GM12892 (cell line): ENCODE measurements around the gene TET2.

Experiments
- DNase-seq: peaks from one replicate; pipeline ENCODE4 v3.0.0; 2011; ENCODE audit not compliant: insufficient read length
- FAIRE-seq: peaks from 2 replicates; lab custom pipeline; 2011; peaks lifted over from hg19 to GRCh38; lab: Jason Lieb, UNC
- POLR2A ChIP-seq: IDR thresholded peaks from 2 replicates; pipeline ENCODE4 v1.6.1; 2011; ENCODE audit warnings: low read depth, low read length, control low read depth
- POLR2AphosphoS5 ChIP-seq: IDR thresholded peaks from 2 replicates; pipeline ENCODE4 v1.6.1; 2011; ENCODE audit warnings: low read depth, low read length, control low read depth
- TAF1 ChIP-seq: IDR thresholded peaks from 2 replicates; pipeline ENCODE4 v1.6.1; 2011; ENCODE audit warnings: low read depth, mild to moderate bottlenecking, control low read depth, low read length, borderline replicate concordance

Gene TET2

GRCh38 chr4:105215609-105216313, 69.1 kb downstream of the TET2 start:
- TF ChIP-seq POLR2AphosphoS5: no peak
- TF ChIP-seq POLR2A: no peak
- TF ChIP-seq TAF1: no peak
- DNase-seq (no peak), FAIRE-seq (peak; percentile 84)

DNA sequence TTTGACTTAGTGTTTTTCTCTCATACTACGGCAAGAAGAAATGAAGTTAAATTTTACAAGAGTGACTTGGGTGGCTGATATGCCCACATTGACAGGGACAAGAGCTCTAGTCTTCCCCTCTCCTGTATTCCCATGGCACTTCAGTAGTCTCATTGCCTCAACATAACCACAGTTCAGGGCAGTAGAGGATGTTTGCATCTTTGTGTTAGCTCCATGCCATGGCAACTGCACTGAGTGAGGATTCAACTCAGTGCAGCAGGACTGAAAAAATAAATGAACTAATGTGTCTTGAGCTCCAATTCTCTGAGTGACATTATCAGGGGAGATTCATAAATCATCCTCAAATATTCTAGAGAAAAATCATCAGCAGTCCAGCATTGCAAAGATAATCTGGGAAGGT, 78.8 kb downstream of the TET2 start:
- no peak for FAIRE-seq
- no peak for DNase-seq
- TF ChIP-seq POLR2AphosphoS5 (no peak), TAF1 (no peak), POLR2A (no peak)

DNA sequence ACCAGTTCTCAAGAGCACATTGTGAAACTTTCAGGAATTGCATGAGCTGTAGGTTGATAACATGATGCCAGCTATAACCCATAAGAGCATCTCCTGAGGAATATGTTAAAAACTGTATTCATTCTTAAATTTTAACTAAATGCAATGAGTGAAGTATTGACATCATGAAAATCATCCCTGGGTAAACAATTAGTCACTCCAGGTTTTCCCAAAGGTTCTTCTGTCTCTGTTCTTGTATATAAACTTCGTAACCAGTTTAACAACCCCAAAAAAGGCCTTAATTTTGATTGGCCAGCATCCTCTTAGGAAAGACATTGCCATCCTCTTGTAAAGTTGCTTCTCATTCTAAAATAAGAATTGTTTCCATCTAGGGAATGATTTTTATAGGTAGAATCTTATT, 80.4 kb downstream of the TET2 start:
- no peak for TF ChIP-seq POLR2A
- no peak for TF ChIP-seq TAF1
- TF ChIP-seq POLR2AphosphoS5: no peak
- DNase-seq (no peak), FAIRE-seq (no peak)

DNA sequence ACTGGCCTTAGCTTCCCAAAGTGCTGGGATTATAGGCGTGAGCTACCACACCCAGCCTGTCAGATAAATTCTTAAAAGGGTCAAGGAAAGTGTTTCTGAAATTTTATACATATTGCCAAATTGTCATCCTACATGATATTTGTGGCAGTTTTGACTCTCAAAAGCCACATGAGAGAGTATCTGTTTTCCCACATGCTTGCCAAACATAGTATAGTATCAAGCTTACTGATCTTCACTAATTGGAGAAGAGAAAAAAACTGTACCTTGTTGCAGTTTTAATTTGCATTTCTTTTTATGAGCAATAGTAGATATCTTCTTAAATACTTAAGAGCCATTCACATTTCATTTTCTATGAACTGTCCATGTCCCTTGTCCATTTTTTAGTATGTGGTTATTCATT, 83.6 kb downstream of the TET2 start:
- DNase-seq: no peak
- peak; percentile 53 for FAIRE-seq
- TF ChIP-seq TAF1 (no peak), POLR2A (no peak), POLR2AphosphoS5 (no peak)

DNA sequence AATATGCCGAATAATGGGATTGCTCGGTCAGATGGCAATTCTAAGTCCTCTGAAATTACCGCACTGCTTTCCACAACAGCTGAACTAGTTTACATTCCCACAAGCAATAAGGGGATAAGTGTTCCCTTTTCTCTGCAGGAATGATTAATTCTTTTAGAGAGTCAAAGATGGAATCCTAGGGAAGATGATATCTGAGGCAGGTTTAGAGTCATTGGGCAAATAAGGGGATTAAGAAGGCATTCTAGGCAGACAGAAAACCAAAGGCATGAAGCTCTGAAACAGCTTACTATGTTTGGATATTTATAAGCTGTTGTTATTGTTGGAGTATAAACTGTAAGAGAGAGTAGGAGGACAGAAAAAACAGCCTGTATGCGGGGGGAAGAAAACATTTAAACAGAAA, 85.7 kb downstream of the TET2 start:
- DNase-seq: no peak
- TF ChIP-seq TAF1 (no peak), POLR2A (no peak), POLR2AphosphoS5 (no peak)
- no peak for FAIRE-seq

DNA sequence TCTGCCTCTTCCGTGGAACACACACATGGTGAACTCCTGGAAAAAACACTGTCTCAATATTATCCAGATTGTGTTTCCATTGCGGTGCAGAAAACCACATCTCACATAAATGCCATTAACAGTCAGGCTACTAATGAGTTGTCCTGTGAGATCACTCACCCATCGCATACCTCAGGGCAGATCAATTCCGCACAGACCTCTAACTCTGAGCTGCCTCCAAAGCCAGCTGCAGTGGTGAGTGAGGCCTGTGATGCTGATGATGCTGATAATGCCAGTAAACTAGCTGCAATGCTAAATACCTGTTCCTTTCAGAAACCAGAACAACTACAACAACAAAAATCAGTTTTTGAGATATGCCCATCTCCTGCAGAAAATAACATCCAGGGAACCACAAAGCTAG, 87.9 kb downstream of the TET2 start:
- no peak for TF ChIP-seq TAF1
- no peak for TF ChIP-seq POLR2A
- no peak for TF ChIP-seq POLR2AphosphoS5
- FAIRE-seq: no peak
- no peak for DNase-seq

- peak; percentile 24; the same call in 1 of the 2 replicates for TF ChIP-seq POLR2AphosphoS5
- TF ChIP-seq TAF1: no peak
- TF ChIP-seq POLR2A: peak; percentile 40; the same call in 1 of the 2 replicates
- DNase-seq (peak; percentile 9), FAIRE-seq (peak; percentile 56)
Measured at GRCh38 chr4:105236202-105236915, 89.7 kb downstream of the TET2 start.

DNA sequence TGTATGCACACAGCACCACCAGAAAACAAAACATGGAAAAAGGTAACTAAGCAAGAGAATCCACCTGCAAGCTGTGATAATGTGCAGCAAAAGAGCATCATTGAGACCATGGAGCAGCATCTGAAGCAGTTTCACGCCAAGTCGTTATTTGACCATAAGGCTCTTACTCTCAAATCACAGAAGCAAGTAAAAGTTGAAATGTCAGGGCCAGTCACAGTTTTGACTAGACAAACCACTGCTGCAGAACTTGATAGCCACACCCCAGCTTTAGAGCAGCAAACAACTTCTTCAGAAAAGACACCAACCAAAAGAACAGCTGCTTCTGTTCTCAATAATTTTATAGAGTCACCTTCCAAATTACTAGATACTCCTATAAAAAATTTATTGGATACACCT, 90.2 kb downstream of the TET2 start:
- DNase-seq (no peak), FAIRE-seq (peak; percentile 86)
- TF ChIP-seq POLR2AphosphoS5 (no peak), TAF1 (no peak), POLR2A (0 out of 2 replicates have a peak, but pooled peaks have one; percentile 29)

DNA sequence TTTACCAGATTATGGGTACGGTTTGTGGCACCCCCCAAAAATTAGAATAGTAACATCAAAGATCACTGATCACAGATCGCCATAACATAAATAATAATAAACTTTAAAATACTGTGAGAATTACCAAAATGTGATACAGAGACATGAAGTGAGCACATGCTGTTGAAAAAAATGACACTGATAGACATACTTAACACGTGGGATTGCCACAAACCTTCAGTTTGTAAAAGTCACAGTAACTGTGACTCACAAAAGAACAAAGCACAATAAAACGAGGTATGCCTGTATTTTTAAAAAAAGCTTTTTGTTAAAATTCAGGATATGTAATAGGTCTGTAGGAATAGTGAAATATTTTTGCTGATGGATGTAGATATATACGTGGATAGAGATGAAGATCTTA, 93.4 kb downstream of the TET2 start:
- DNase-seq (no peak), FAIRE-seq (no peak)
- TF ChIP-seq POLR2AphosphoS5 (no peak), POLR2A (no peak), TAF1 (no peak)

DNA sequence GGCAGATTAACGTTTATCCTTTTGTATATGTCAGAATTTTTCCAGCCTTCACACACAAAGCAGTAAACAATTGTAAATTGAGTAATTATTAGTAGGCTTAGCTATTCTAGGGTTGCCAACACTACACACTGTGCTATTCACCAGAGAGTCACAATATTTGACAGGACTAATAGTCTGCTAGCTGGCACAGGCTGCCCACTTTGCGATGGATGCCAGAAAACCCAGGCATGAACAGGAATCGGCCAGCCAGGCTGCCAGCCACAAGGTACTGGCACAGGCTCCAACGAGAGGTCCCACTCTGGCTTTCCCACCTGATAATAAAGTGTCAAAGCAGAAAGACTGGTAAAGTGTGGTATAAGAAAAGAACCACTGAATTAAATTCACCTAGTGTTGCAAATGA, 94.8 kb downstream of the TET2 start:
- DNase-seq (no peak), FAIRE-seq (no peak)
- TF ChIP-seq POLR2AphosphoS5 (no peak), POLR2A (no peak), TAF1 (no peak)

DNA sequence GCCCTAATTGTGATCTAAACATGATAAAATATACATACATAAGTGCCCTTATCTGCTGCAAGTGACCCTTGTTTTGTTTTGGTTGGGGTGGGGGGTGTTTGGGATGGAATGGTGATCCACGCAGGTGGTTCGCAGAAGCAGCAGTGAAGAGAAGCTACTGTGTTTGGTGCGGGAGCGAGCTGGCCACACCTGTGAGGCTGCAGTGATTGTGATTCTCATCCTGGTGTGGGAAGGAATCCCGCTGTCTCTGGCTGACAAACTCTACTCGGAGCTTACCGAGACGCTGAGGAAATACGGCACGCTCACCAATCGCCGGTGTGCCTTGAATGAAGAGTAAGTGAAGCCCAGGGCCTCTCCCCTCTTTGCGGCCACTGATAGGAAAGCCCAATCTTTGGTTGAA, 96.8 kb downstream of the TET2 start:
- DNase-seq (no peak), FAIRE-seq (no peak)
- TF ChIP-seq TAF1: no peak
- no peak for TF ChIP-seq POLR2AphosphoS5
- TF ChIP-seq POLR2A: no peak
